Measurements from ENCODE around the gene LINC00237.
A peak's percentile ranks its signal among the peaks of the same experiment; 100 is the strongest.

The LINC00237 gene

GRCh38 chr20:21106171-21107017, at the start of gene LINC00237:
TSS of gene LINC00237 (minus strand) at chr20:21106358.
- DNase-seq (ENCODE audit: low read depth) = no peak

DNA sequence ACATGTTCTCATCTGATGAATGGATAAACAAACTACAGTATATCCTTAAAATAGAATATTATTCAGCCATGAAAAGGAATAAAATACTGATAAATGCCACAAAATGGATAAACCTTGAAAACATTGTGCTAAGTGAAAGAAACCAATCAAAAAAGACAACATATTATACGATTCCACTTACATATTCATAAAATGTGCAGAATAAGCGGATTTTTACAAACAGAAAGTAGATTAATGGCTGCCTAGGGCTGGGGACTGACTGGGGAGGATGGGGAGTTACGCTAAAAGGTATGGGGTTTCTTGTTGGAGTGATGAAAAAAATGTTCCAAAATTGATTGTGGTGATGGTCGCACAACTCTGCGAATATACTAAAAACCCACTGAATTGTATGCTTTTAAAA, 49.1 kb upstream of the LINC00237 start:
- no peak for DNase-seq (ENCODE audit: low read depth)

DNA sequence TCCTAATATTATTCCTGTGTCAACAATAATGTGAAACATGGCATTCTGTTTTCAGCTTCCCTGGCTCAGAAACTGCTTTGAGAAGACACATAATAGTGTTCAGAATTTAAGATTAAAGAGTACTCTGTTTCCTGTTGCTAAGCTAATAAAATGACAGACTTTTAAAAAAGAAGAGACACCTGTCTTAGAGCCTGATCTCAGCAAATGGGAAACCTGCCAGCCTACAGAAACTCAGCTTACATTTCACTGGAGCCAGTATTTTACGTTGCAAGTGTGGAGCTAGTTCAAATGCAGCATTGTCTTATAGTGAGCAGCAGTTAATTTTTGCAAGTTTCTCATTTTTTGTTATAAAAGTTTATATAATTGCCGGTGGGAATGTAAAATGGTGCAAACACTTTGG, 48.5 kb upstream of the LINC00237 start:
- no peak for DNase-seq (ENCODE audit: low read depth)

DNA sequence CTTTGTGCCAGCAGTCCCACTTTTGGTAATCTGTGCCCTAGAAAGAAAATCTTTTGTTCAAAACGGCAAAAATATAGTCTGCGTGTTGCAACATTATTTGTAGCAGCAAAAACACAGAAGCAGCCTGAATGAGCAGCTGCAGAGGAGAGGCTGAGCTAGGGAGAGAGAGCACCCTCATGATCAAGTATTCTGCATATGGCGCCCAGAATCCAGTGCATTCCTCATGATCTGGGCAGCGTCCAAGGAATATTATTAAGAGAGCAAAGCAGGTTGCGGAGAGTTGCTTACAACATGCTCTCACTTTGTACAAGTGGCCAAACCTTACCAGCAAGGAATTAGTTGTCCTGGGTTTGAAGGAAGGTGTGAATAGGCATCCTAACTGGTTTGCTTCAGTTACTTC, 45.6 kb upstream of the LINC00237 start:
- DNase-seq (ENCODE audit: low read depth) = no peak

DNA sequence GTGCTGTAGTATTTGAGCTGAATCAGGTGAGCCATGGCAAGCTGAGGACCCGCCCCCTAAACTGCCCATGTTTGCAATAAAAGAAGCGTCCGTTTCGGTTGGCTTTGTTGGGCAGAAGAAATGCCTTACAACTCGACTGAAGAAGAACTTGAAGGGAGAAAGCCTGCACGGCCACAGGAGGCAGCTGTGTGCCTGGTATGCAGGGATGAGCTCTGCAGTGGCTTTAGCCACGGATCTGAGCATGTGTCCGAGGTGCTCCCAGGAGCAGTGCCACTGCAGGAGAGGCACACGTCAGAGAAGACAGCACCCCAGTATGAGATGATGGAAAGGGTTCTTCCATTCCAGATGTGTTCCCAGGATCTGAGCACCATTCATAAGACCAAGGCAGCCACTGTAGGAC, 43.2 kb upstream of the LINC00237 start:
- DNase-seq (ENCODE audit: low read depth) = no peak

DNA sequence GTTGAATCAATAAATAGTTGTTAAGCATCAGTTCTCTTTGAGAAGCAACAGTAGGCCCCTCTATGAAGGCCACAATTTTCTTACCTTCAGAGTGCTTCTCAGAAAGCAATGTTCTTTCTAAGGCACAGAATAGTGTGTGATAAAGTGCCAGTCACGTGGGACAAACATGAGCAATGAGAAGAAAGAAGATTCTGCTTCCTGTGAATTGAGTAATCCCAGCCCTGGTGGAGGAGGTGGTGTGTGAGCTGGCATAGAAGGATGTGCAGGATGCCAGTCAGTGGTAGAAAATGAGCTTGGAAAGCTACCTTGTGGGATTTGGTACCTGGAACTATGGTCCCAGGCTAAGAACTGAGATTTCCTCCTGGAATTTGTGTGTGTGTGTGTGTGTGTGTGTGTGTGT, 41.4 kb upstream of the LINC00237 start:
- DNase-seq (ENCODE audit: low read depth) = no peak

GRCh38 chr20:21146215-21146614, 40.1 kb upstream of the LINC00237 start:
- DNase-seq (ENCODE audit: low read depth) = no peak

DNA sequence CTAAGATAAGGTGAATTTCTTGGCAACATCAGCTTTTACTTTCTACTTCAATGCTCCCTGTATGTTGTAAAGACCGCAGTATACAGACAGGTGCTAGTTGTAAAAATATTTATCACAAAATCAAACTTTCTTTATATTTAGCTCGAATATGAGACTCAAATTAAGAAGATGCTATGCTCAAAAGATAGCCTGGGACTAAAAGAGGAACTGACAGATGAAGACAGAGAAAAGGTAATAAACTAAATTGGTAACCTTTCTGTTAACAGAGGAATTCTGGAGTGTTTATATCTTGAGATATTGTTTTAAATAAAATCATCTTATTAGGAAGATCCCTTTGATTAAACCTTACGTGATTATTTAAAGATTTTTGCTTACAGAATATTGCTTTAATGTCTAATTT, 39.3 kb upstream of the LINC00237 start:
- no peak for DNase-seq (ENCODE audit: low read depth)

- DNase-seq (ENCODE audit: low read depth) = no peak
These were observed 37.2 kb upstream of the LINC00237 start for GRCh38 chr20:21143194-21143890.

GRCh38 chr20:21141825-21142224, 35.7 kb upstream of the LINC00237 start:
- no peak for DNase-seq (ENCODE audit: low read depth)

DNA sequence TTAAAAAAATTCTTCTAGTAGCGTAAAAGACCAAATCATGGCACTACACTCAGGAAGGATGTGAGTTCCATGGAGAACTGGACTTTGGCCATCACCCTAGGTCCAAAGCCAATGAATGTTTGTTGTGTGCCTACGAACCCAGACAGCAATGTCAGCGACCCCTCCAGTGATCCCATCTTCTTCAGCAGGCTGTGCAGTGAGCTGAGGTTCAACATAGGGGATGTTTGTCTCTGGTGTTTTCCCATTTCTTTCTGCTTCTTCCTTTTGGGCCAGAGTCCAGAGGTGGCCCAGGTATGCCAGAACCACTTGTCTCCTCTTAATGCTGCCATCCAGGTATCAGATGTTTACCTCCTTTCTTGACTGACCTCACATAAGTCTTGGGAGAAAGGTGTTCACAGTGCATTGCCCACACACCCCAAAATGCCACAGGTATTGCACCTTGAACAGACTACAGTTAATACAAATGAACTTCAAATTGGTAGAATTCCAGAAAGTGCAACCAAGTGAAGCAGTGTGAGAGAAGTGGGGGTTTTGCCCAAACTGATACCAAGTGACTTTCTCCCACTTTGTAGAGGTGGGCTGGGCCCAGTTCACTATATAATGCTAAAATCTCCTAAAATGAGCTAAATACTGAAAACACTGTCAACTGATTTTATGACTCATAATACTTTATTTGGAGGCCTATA, 33.9 kb upstream of the LINC00237 start:
- no peak for DNase-seq (ENCODE audit: low read depth)

GRCh38 chr20:21137078-21137477, 30.9 kb upstream of the LINC00237 start:
- no peak for DNase-seq (ENCODE audit: low read depth)

DNA sequence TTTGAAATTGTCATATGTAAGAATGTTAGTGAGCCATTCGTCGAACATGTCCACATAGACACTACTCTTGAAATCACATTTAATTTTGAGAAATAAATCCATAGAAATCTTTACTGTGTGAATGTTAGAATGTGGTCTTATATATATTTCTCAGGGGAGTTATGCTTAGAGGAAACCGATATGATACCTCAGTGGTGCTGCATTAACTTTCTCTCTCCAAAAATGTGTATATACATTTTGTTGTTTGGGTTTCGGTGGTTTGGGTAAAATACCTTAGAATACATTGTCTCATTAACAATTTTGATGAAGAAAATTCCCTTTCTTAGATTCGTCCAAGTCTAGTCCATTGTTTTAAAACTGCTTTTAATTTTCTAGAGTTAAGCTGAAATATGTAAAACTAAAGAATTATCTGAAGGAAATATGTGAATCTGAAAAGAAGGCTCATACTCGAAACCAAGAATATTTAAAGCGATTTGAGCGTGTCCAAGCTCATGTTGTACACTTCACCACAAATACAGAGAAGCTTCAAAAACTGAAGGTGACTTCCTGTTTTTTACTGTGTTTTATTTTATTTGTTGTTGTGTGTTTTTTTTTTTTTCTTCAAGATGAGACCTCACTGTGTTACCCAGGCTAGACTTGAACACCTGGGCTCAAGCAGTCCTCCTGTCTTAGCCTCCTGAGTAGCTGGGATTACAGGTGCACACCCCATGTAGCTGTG, 30.0 kb upstream of the LINC00237 start:
- no peak for DNase-seq (ENCODE audit: low read depth)

DNA sequence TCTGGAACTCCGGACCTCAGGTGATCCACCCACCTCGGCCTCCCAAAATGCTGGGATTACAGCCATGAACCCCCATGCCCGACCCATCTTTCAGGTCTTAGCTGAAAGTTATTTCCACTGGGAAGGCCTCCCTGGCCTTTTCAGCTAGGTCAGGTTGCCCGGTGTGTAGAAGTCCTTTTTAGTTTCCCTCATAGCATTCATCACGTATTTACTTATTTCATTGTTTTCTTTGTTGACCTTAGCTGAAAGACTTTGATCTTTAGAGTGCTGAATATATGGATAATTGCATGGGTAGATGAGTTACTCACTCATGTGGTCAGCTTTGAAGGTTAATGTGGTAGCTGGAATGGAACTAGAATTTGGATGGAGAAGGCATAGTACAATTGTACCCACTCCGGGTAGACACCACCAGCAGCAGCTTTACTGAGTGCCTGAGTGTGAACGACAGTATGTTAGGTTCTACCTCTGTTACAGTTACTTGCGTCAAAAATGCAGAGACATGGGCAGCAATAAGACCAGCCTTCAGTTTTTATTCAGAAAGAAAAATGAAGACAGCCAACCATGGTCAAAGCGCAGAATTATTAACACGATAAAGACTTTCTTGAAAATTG, 28.8 kb upstream of the LINC00237 start:
- DNase-seq (ENCODE audit: low read depth) = no peak

DNA sequence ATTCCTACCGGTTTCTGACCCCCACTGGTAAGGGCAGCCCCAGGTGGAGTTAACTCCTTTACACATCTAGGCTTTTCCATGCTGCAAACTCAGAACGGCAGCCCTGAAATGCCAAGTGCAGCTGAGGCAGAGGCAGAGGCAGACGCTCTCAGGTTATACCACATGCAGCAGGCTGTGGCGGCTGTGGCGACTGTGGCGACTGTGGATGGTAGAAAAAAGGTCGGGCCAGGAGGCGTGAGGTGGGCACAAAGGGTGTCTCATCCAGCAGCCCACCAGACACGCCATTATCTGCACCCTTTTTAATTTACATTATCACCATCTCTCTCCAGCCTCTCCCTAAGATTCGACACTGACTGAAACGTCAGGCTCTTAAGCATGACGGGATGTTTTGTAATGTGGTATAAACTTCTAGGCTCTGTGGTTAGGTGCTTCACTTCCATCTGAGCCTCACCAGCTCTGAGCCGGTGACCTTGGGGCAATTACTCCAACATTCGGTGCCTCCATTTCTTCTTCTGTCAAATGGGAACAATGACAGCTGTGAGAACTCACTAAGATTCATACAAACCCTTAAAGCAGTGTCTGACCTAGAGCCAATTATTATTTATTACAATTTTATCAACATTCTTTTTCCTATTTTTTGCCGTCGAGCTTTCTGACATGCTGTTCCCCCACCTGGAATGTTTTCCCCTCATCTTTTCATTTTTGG, 27.9 kb upstream of the LINC00237 start:
- no peak for DNase-seq (ENCODE audit: low read depth)

DNA sequence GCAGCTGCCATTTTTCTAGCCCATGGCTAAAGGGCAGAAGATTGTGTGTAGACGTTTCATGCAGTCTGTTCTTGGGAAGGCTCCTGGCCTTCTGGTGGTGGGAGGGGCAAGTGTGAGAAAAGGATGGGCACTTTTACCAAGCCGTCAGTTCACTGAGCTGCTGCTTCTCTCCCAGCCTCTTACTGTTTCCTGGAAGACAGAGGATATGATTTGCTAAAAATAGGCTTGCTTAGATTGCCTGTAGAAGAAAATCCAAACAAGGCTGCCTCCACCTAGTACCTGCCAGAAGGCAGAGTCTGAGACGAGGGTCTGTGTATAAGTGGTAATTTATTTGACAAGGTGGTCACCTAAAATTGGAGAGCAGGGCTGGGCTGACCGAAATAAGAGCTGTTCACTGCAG, 27.2 kb upstream of the LINC00237 start:
- DNase-seq (ENCODE audit: low read depth) = no peak

DNA sequence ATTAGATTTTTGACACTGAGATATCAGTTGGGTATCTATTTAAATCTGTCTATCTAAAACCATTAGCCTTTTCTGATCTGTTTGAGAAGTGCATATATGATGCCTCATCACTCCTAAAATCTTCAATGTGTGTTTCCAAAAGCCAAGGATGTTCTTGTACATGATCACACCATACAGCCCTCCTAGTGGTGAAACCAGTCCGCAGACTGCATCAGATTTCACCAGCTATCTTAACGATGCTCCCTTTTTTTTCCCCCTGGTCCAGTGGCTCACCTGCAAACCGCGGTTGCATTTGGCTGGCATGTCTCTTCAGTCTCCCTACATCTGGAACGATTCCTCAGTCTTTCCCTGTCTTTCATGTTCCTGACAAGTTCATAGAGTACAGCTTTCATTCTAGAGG, 23.7 kb upstream of the LINC00237 start:
- no peak for DNase-seq (ENCODE audit: low read depth)

DNA sequence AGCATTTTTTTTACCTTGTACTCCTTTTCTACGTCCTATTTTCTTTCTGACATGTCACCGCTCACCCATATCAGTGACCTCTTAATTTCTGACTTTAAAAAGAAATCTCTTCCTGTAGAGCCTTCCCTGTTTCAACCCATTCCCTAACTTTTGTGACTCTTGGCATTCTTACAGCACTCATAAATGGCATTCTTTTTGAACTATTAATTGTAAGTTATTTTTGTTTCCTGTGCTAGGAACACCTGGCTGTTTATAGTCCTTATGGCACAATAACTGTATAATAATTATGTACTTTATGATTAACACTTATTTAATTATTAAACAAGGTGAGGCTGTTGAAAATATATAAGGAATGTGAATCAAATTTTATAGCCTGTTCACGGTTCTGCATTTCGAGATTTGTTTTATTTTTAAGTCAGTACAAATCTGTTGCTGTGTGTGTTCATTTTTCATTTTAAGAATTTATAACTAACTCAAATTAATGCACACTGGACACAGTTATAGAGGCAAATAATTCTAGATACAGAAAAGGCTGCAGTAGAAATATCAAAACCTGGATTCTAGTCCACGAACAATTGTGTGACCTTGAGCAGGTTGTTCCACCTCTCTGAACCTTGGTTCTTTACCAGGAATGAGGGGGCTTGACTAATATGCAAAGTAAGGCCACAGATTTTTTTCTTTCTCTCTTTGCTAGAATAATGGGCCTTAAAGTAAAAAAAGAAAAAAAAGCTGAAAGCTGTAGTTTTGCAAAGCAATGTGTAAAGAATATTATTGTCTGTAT, 21.2 kb upstream of the LINC00237 start:
- DNase-seq (ENCODE audit: low read depth) = no peak

GRCh38 chr20:21126581-21126870, 20.4 kb upstream of the LINC00237 start:
- no peak for DNase-seq (ENCODE audit: low read depth)

DNA sequence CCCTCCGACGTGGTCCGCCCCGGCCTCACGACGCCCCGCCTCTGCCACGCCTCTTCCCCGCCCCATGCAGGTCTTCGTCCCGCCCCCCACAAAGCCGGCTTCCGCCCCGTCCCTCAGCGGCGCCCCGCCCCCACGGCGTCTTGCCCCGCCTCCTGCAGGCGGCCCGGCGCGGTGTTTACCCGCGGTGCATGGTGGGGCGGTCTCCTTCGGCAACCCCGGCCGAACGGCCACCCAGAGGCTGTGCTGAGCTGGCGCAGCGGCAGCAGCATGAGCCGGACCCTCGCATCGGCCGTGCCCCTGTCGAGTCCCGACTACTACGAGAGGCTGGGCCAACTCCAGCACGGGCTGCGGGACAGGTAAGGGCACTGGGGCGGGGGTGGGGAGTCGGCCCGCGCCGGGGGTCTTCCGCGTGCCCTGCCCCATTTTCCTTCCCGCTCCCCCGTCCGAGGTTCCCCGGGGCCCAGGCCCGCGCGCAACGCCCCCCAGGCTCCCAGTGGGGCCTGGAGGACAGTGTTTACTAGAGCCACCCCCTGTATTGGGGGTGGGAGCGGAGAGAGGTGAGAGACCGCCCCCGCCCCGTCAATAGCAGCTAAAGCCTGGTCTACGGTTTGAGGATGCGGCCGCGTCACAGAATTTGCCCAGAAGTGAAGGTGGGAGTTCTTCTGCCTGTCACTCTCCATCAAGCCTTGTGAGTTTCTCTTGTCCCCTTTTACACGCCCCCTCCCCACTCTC, 19.9 kb upstream of the LINC00237 start, which contains the start of gene KIZ:
Gene KIZ (plus strand): TSS at position 234 of the 732 bp plus-strand sequence. CDS start 34 bp downstream, at position 268.
- DNase-seq (ENCODE audit: low read depth) = peak; percentile 97
